Spleen (tissue), 11 donors: Measurements from ENCODE around the gene SLC5A2. TPM values are rescaled to one million over a fixed set of nuclear protein-coding genes. Genes with fewer than 3 reads are reported as not detected.
"Not testable (repeated sequence)": the region's sequence is repeated elsewhere in the genome, so short reads cannot be mapped to it uniquely, and the experiment has no call there.

Experiments
- DNase-seq: peaks from one replicate; pipeline ENCODE4 v3.0.0-alpha.2; 2020
- H3K27ac ChIP-seq, 8 donors: fragments of 200-600 bp; sonication (generic) in 7 of 8; 1 replicate in 4 of 8; 2 replicates in 4 of 8; pipeline versions ENCODE4 v1.5.0 to v1.8.0; 2016 to 2021; ENCODE audit warnings: inconsistent platforms in 4 of 8, mild to moderate bottlenecking in 4 of 8, moderate library complexity in 1 of 8
- H3K27me3 ChIP-seq, 7 donors: fragments of 200-600 bp; sonication (generic) in 6 of 7; replicated peaks in 1 of 7; 1 replicate in 4 of 7; 2 replicates in 3 of 7; pipeline versions ENCODE4 v1.5.0 to v1.8.0; 2016 to 2021; ENCODE audit warnings: inconsistent platforms in 3 of 7, mild to moderate bottlenecking in 1 of 7
- H3K36me3 ChIP-seq, 6 donors: fragments of 200-600 bp; sonication (generic) in 5 of 6; 1 replicate in 4 of 6; 2 replicates in 2 of 6; pipeline versions ENCODE4 v1.5.0 to v1.8.0; 2016 to 2021; ENCODE audit warnings: inconsistent platforms in 2 of 6
- H3K4me1 ChIP-seq, 6 donors: fragments of 200-600 bp; sonication (generic) in 5 of 6; 1 replicate in 3 of 6; 2 replicates in 3 of 6; pipeline versions ENCODE4 v1.5.0 to v1.8.0; 2016 to 2021; ENCODE audit warnings: inconsistent platforms in 3 of 6
- H3K4me3 ChIP-seq, 8 donors: fragments of 200-600 bp; sonication (generic) in 7 of 8; 1 replicate in 4 of 8; 2 replicates in 4 of 8; pipeline versions ENCODE4 v1.5.0 to v1.8.0; 2016 to 2021; ENCODE audit warnings: inconsistent platforms in 4 of 8, mild to moderate bottlenecking in 4 of 8, moderate library complexity in 2 of 8
- H3K9me3 ChIP-seq, 8 donors: fragments of 200-600 bp; sonication (generic) in 7 of 8; 1 replicate in 4 of 8; 2 replicates in 4 of 8; pipeline versions ENCODE4 v1.5.0 to v1.8.0; 2016 to 2021; ENCODE audit warnings: inconsistent platforms in 4 of 8
- POLR2A ChIP-seq, 3 donors: fragments of 450-650 bp; IDR thresholded peaks; one replicate each; pipeline ENCODE4 v1.5.1; 2017; ENCODE audit warnings: antibody characterized with exemption in 3 of 3, mild to moderate bottlenecking in 1 of 3
- POLR2AphosphoS5 ChIP-seq, 3 donors: sonication (generic); formaldehyde crosslinking; IDR thresholded peaks; one replicate each; pipeline ENCODE4 v1.5.1; 2017; ENCODE audit warnings: antibody characterized with exemption in 3 of 3
- WGBS, 5 donors: extraction: QIAGEN DNeasy Blood & Tissue Kit in 3 of 5; methylation state at CpG; one replicate each; pipeline versions ENCODE4 v1.1.5 to v1.1.7; 2013 to 2018; 5-methylcytosine and 5-hydroxymethylcytosine counted together
- intact Hi-C: fragments of 100-400 bp; cut with DNase I; formaldehyde crosslinking; loops from one replicate; pipeline ENCODE4 v1.15.0; 2023; ENCODE audit warnings: low total_unique reads
- polyA plus RNA-seq, 3 donors: library from polyadenylated mRNA; stranded (reverse); fragments of 200-250 nt; gene quantifications; one replicate each; pipeline ENCODE4 v1.2.1, GENCODE V29; 2013
- total RNA-seq, 7 donors: library from RNA; depleted of rRNA in 3 of 7; stranded (reverse); fragments of >200 nt in 3 of 7; fragmentation: NEBNext Ultra II Directional in 4 of 7; extraction: Animal tissue kit (Norgen Biotek cat#: 25700) in 4 of 7; gene quantifications; one replicate each; pipeline versions ENCODE4 v1.1.0 to v1.2.1, GENCODE V29; 2016 to 2021
- TF ChIP-seq, protein P1 (sequence below), 11 experiments: fragments of 200-600 bp in 7 of 11; fragments of 450-650 bp in 4 of 11; sonication (generic) in 4 of 11; IDR thresholded peaks in 8 of 11; conservative IDR thresholded peaks in 3 of 11; 1 replicate in 7 of 11; 2 replicates in 4 of 11; pipeline versions ENCODE4 v1.4.0 to v1.8.0; 2016 to 2021; ENCODE audit warnings: antibody characterized with exemption in 11 of 11, inconsistent platforms in 4 of 11, mild to moderate bottlenecking in 1 of 11
- donor health status: healthy with polysubstance abuse.
- donor health status: DM: no; HTN: no; CAD: no; lungs with moderate emphysema.
- donor health status: DM: no; HTN: no; CAD: no.
- donor health status: Bipolar disorder and iron deficiency.
- donor health status: healthy.
- donor health status: DM: no; HTN: no; CAD: no.
- donor health status: DM: yes; HTN: yes; CAD: no.

The SLC5A2 gene
- total and polyA plus RNA-seq, 10 donors: 0.17 to 2.3 (median 1.2) TPM; not detected in 3

DNA sequence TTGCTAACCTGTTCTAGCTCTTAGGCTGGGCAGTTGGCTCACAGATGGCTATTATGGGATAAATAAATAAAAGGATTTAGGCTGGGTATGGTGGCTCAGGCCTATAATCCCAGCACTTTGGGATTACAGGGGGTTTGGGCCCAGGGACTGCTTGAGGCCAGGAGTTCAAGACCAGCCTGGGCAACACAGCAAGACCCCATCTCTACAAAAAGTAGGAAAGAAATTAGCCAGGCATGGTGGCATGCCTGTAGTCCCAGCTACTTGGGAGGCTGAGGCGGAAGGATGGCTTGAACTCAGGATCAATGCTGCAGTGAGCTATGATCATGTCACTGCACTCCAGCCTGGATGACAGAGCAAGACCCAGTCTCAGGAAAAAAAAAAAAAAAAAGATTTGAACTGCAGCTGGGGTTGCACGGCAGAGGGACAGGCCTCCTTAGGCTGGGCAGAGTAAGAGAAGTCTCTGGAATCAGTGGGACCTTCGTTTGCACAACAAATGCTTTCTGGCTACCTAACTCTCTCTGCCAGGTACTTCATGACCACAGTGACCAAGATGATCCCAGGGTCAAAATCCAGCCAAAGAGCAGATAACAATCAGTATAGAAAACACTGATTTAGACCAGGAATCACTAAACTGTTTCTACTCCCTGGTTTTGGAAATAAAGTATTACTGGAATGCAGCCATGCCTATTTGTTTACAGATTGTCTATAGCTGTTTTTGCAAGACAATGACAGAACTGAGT, 18.5 kb downstream of the SLC5A2 start:
- TF ChIP-seq POLR2A (IDR thresholded peaks at IDR 0.05) (no peak), POLR2AphosphoS5 (IDR thresholded peaks at IDR 0.05) (no peak)
- TF ChIP-seq, protein P1, sequence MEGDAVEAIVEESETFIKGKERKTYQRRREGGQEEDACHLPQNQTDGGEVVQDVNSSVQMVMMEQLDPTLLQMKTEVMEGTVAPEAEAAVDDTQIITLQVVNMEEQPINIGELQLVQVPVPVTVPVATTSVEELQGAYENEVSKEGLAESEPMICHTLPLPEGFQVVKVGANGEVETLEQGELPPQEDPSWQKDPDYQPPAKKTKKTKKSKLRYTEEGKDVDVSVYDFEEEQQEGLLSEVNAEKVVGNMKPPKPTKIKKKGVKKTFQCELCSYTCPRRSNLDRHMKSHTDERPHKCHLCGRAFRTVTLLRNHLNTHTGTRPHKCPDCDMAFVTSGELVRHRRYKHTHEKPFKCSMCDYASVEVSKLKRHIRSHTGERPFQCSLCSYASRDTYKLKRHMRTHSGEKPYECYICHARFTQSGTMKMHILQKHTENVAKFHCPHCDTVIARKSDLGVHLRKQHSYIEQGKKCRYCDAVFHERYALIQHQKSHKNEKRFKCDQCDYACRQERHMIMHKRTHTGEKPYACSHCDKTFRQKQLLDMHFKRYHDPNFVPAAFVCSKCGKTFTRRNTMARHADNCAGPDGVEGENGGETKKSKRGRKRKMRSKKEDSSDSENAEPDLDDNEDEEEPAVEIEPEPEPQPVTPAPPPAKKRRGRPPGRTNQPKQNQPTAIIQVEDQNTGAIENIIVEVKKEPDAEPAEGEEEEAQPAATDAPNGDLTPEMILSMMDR (IDR thresholded peaks at IDR 0.05 in 8 of 11, conservative IDR thresholded peaks at IDR 0.05 in 3 of 11): no peak
- Histone ChIP-seq H3K36me3 (peaks cover 0 to 56% (median 34%) of the 10 kb centered on the region in 6 donors), H3K9me3 (no peaks in the 10 kb centered on the region), H3K4me1 (peaks cover 9 to 39% (median 30%) of the 10 kb centered on the region in 6 donors), H3K4me3 (no peak overlapping the region), H3K27me3 (no peaks in the 10 kb centered on the region), H3K27ac (no peak overlapping the region)
- no peak for DNase-seq
- WGBS, 5 donors: 83 to 97% (median 90%) methylated on average over 3 of the region's 3 CpGs
- intact Hi-C loops: no loop called here

DNA sequence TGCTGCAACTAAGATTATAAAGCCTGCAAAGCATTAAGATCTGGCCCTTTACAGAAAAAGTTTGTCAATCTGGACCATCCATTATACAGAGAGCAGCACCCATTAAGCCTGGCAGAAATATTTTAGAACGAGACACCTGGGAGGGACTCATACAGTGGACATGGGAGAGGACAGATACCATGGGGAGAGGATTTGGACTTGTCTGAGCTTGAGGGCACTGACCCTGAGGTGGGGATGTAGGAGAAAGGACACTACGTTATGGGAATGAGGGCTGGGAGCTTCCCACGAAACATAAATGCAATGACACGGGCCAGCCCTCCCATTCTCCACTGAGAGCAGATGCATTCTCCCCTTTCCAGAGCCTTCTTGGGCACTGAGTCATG, 19.0 kb downstream of the SLC5A2 start:
- no peaks in the 10 kb centered on the region for H3K9me3 ChIP-seq
- TF ChIP-seq POLR2AphosphoS5 (IDR thresholded peaks at IDR 0.05) (no peak), POLR2A (IDR thresholded peaks at IDR 0.05) (no peak)
- TF ChIP-seq, protein P1 (IDR thresholded peaks at IDR 0.05 in 8 of 11, conservative IDR thresholded peaks at IDR 0.05 in 3 of 11): no peak
- peaks cover 15 to 45% (median 35%) of the 10 kb centered on the region in 6 donors for H3K4me1 ChIP-seq
- peaks cover 0 to 54% (median 29%) of the 10 kb centered on the region in 6 donors for H3K36me3 ChIP-seq
- no peaks in the 10 kb centered on the region for H3K27me3 ChIP-seq
- DNase-seq: no peak
- H3K27ac ChIP-seq: no peak overlapping the region
- no peak overlapping the region for H3K4me3 ChIP-seq
- intact Hi-C loops: no loop called here
- 89 to 96% (median 92%) methylated on average over 4 of the region's 4 CpGs for WGBS, 5 donors

DNA sequence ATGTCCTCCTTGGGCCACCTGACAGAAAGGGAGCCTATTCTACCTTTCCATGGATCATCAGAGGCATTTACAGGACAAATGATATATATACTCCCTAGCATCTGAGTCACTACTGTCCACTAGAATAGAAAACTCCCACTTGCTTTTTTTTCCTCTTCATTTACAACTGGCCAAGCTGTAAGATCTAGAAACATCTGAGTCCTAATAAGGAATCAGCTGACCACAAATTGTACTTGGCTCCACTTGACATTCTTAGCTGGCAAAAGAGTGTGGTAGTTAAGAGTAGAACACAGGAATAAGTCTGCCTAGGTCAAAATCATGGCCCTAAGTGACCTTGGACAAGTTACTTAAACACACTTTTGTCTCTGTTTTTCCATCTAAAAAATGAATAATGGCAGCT, 20.1 kb downstream of the SLC5A2 start:
- Histone ChIP-seq H3K4me3 (no peak overlapping the region), H3K36me3 (peaks cover 0 to 43% (median 20%) of the 10 kb centered on the region in 6 donors), H3K4me1 (peaks cover 22 to 54% (median 44%) of the 10 kb centered on the region in 6 donors), H3K27ac (no peak overlapping the region), H3K27me3 (no peaks in the 10 kb centered on the region), H3K9me3 (no peaks in the 10 kb centered on the region)
- intact Hi-C loops: no loop called here
- no peak for TF ChIP-seq POLR2A (IDR thresholded peaks at IDR 0.05)
- TF ChIP-seq, protein P1 (IDR thresholded peaks at IDR 0.05 in 8 of 11, conservative IDR thresholded peaks at IDR 0.05 in 3 of 11): no peak
- TF ChIP-seq POLR2AphosphoS5 (IDR thresholded peaks at IDR 0.05): no peak
- DNase-seq: no peak

DNA sequence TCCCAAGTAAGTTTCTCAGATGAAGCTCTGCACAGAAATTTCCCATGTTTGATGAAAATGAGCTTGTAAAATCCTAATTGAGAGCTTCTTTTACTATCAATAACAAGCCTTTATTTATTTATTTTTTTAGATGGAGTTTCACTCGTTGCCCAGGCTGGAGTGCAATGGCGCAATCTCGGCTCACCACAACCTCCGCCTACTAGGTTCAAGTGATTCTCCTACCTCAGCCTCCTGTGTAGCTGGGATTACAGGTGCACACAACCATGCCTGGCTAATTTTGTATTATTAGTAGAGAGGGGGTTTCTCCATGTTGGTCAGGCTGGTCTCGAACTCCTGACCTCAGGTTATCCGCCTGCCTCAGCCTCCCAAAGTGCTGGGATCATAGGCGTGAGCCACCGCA, 20.6 kb downstream of the SLC5A2 start:
- H3K4me1 ChIP-seq: peaks cover 22 to 56% (median 44%) of the 10 kb centered on the region in 6 donors
- WGBS, 5 donors: 83 to 93% (median 88%) methylated on average over 8 of the region's 8 CpGs
- H3K27me3 ChIP-seq, H3K4me3 ChIP-seq, intact Hi-C loops, H3K9me3 ChIP-seq, DNase-seq, H3K27ac ChIP-seq: not testable (repeated sequence)
- H3K36me3 ChIP-seq: peaks cover 0 to 38% (median 14%) of the 10 kb centered on the region in 6 donors
